Uterus (tissue), 2 donors: ENCODE data around the gene RALGAPB.
A peak's percentile ranks its signal among the peaks of the same experiment; 100 is the strongest.

Experiments
- POLR2A ChIP-seq, 2 donors: fragments of 450-650 bp; IDR thresholded peaks; one replicate each; pipeline ENCODE4 v1.6.1; 2016; ENCODE audit warnings: antibody characterized with exemption in 2 of 2, mild to moderate bottlenecking in 1 of 2, moderate library complexity in 1 of 2
- TF ChIP-seq, protein P1 (sequence below), 4 experiments: fragments of 200-600 bp in 2 of 4; fragments of 450-650 bp in 2 of 4; sonication (generic) in 2 of 4; IDR thresholded peaks; one replicate each; pipeline ENCODE4 v1.5.1; 2016 to 2019; ENCODE audit warnings: antibody characterized with exemption in 4 of 4, mild to moderate bottlenecking in 2 of 4, moderate library complexity in 1 of 4

DNA sequence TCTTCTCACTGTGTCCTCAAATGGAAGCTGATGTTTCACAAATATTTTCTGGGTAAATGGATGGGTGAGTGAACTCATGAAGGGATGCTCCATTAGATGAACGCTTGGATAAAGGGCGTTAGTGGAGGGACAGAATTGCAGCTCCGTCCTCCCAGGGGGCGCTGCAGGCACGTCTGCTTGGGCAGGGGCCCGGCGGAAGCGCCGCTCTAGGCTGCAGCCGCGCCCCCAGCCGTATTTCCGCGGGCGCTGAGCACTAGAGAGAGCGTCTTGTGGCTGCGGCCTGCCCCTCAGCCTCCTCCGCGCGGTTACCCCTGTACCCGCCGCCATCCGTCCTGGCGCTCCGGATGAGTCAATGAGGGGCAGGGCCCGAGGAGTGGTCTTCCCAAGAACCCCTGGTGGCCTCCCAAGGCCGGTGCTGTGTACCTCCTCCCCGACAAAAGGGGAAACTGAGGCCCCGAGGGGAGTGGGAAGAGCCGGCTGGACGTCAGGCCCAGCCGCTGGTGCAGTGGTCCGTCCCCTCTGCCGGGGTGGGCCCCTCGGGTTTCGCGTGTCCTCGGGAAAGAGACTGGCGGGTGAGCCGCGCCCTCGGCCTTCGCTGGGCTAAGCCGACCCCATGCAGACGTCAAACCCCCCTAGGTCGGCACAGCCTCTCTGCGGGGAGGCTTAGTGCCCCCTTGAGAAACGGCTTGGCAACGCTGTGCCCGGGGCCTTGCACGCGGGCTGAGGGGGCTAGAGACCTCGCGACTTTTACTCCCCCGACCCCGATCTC is 26.0 kb upstream of the RALGAPB start:
- TF ChIP-seq, protein P1, sequence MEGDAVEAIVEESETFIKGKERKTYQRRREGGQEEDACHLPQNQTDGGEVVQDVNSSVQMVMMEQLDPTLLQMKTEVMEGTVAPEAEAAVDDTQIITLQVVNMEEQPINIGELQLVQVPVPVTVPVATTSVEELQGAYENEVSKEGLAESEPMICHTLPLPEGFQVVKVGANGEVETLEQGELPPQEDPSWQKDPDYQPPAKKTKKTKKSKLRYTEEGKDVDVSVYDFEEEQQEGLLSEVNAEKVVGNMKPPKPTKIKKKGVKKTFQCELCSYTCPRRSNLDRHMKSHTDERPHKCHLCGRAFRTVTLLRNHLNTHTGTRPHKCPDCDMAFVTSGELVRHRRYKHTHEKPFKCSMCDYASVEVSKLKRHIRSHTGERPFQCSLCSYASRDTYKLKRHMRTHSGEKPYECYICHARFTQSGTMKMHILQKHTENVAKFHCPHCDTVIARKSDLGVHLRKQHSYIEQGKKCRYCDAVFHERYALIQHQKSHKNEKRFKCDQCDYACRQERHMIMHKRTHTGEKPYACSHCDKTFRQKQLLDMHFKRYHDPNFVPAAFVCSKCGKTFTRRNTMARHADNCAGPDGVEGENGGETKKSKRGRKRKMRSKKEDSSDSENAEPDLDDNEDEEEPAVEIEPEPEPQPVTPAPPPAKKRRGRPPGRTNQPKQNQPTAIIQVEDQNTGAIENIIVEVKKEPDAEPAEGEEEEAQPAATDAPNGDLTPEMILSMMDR (IDR thresholded peaks at IDR 0.05): peak; percentile 96 to 98 (median 97)
- peak; percentile 56 to 73 for TF ChIP-seq POLR2A (IDR thresholded peaks at IDR 0.05)
